GM19025 (cell line): ENCODE data around the gene CSNK2A3.

Source experiments
- ATAC-seq: cut with Tn5 transposase; IDR thresholded peaks from one replicate; pipeline ENCODE4 v1.9.1; 2021; ENCODE audit warnings: mild to moderate bottlenecking, low read depth, moderate library complexity; ENCODE audit not compliant: unreplicated experiment

The CSNK2A3 gene

DNA sequence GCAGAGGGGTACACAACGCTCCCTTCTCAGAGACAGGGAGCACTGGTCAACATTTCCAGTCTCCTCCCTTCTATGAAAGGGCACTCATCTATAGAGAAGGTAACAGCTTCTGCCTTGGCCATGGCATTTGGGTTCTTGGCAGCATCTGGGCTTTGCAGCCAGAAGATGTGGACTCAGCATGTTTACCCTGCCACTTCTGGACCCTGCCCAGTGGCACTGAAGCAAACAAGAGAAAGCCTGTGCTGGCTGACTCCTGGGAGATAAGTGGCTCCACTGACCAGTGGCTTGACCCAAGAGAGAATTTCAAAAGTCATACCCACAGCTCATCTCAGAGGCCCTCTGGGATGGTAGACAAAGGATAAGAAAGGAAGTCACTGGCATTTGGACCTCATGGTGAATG is 8.0 kb downstream of the CSNK2A3 start:
- no peak for ATAC-seq

DNA sequence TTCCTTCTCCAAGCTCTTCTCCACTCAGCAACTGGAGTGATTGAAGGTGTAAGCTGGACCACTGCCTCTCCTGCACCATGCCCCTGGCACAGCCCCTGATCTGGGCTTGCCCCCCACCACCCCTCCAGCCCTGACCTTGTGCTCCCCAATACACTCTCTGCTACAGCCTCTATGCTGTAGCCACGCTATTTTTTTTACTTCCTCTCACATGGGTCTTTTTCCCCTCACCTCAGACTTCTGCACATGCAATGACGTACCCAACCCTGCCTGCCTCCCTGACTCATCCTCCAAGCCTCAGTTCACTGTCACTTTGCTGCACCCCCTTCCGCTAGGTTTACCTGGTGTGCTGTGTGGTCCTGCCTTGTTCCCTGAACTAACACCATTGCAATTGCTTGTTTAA is 9.0 kb downstream of the CSNK2A3 start:
- ATAC-seq = no peak

DNA sequence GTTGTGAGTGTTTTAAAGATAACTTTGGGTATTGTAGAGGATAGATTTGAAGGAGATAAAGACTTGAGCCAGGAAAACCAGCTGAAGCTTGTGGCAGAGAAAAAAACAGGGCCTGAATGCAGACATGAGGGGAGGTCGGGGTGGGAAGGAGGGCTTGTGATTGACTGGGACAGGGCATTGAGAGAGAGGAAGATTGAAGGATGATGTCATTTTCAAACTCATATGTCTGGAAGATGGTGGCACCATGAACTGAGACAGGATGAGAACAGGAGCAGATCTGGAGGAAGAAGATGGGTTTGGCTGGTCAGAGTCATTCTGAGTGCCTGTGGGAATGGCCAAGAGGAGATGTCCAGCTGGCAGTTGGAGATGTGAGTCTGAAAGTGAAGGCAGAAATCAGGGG is 14.7 kb downstream of the CSNK2A3 start:
- no peak for ATAC-seq

DNA sequence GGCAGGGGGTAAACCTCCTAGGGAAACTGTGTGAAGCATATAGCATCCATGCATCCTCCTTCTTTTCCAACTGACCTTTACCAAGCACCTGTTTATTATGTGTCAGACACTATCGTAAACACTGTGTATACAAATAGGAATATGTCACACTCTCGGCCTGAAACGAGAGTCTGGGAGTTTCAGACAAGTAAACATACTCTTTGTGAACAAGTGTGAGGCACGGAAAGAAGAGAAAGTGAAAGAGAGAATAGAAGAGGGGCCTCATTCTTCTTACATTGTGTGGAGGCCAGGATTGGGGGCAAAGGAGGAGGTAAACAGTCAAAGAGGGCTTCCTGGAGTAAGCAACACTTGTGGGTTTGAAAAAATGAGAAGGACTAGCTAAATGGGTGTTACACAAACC is 16.4 kb downstream of the CSNK2A3 start:
- ATAC-seq = no peak

DNA sequence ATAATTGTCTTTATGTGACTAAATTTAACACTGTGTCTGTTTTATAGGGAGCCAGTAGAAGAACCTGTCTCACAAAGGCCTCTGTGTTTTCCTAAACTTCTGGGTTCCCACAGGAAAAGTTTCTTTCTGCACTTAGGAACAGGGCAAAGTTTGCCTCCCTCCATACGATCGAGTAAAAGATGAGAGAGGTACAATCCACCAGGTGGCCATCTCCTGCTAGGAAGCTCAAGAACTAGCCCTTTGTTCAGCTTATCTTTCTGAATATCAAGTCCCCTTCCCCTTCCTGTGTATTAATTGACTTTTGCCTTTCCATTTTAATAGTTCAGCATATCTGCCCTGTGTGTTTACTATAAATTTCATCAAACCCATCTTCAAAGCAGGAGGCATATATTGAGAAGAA is 18.0 kb downstream of the CSNK2A3 start:
- ATAC-seq = no peak

DNA sequence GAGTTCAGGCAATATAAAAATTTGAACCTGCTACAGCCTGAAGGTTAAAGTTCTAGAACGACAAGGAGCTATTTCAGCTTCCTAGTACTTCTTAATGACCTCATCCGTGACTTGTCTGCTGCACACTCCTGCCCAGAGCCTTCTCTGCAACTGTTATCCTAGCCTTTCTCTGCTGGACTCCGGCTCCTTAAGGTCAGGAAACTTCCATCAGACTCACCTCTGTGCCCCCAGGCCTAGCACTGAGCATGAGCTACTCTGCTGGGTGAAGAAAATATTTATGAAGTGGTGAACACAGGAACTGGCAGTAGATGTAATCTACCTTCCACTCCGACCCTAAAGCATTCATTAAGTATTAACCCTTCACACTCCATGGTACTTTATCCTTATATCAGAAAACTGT is 18.4 kb downstream of the CSNK2A3 start:
- ATAC-seq = no peak

DNA sequence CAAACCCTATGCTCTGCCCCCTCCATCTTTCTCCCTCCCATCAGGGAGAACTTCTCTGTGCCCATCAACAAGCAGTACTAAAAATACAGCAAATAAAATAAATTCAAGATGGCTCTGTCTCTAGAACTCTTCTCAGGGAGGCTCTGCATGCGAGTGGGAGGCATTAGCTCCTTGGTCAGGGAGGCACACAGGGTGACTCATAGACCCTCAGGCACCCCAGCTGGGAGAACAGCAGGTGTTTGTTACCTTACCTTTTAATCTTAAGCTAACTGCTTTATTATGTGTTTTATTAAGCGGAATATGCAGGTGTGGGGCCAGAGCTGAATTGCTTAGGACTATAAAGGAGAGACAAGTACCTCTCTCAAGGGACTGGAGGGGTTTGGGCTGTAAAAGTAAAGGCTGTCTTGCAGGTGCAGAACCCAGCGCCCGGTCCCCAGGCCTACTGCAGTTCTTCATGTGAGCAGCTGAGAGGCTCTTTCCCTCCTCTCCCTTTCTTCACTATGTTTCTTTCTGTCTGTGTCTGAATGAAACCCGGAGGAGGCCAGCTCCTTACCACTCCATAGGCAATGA is 20.8 kb downstream of the CSNK2A3 start:
- no peak for ATAC-seq

DNA sequence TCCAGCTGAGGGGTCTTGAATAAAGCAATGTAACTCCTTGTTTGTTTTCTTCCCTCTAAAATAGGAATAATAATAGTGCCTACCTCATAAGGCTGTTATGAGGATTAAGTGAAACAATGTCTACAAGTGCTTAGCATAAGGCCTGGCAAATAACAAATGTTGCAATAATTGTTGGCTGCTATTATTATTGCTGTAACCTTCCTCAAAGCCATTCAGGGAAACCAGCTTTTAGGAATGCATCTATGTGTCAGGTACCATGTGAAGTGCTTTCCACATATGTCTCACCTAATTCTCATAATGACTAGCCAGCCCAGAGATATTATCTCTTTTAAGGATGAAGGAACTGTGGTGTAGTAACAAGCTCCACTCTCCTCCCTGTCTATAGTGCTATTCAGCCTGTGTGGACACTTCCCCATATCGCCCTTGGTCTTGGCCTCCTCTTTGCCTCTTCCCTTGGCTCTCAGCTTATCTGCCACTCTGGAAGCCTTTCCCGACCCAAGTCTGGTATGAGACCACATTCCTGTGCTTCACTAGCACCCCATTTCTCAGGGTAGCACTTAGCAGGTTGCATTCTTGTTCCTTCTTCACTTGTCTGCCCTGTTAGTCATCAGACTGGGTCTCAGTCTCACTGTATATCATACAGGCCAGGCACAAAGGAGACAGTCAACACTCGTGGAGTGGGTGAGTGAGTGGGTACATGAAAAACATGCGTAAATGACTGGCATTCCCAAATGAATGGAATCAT is 23.8 kb downstream of the CSNK2A3 start:
- no peak for ATAC-seq

DNA sequence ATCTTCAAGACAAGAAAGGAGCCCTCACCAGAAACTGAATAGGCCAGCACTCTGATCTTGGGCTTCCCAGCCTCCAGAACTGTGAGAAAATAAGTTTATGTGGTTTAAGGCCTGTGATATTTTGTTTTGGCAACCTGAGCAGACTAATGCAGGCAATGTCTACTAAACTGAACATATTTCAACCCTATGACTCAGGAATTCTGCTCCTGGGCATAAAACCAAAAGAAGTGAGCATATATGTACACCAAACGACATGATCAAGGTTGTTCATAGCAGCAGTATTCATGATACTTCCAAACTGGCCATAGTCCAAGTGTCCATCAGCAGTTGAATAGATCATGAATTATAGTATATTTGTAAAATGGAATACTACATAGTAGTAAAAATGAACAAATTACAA is 29.0 kb downstream of the CSNK2A3 start:
- no peak for ATAC-seq

DNA sequence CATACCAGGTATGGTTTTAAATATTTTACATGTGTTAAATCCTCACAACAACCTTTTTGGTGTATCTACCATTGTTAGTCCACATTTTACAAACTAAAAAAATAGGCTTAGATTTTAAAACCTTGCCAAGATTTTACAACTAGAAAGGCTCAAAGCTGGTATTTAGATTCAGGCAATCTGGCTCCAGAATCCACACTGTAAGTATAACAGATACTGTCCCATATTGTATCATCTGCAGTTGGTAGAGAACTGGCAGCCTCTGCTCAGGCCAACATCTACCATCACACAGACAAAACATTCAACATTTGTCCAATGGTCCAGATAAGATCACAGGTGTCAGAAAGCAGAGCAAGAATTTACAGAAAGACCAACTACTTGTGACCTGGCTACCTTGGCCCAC is 30.9 kb downstream of the CSNK2A3 start:
- ATAC-seq = no peak

DNA sequence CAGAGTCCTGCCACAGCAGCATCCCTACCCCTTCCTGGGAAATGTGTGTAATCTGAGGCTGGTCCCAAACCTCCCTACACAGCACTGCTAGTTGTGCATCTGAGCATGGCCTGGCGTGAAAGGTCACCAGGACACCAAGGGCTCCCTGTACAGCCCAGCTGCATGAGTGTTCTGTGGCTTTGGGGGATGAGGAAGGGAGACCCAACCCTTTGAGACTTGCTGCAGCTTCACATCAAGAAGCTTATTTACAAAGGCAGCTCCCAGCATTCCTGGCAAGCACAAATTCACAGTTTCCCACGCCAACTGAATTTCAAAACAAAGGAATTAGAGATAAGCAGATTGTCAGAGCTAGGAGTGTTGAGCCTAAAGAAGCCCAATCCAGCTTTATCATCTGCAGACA is 32.2 kb downstream of the CSNK2A3 start:
- ATAC-seq = no peak

DNA sequence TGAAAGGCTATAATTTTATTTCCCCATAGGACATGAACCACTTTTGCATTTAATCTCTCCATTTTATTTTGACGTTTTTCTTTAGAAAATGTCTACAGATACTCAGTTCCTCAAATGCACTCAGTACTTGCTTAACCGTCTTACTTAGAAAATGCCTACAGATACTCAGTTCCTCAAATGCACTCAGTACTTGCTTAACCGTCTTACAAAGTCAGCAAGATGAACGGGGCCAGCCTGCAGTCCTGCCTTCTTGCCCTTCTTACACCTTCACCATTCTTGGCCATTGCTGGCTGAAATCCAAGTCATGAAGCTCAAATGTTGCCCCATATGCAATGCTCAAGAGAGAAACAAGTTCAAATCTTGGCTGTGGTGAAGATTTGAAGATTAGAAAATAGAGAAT is 34.1 kb downstream of the CSNK2A3 start:
- no peak for ATAC-seq

DNA sequence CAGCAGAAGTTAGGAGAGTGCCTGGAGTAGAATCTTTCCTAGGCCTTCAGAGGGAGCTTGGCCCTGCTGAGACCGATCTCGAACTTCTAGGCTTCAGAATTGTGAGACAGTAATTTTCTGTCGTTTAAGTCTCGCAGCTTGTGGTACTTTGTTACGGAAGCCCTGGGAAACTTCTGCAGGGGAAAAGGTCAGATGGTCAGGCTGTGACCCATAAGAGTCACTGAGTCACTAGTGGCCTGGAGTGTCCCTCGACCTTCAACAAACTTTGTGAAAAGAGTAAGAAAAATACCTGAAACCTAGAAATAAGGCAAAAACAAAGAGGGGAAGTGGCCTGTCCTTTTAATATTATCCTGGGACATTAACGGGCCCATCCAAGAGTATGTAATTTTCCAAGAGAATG is 34.6 kb downstream of the CSNK2A3 start:
- no peak for ATAC-seq

DNA sequence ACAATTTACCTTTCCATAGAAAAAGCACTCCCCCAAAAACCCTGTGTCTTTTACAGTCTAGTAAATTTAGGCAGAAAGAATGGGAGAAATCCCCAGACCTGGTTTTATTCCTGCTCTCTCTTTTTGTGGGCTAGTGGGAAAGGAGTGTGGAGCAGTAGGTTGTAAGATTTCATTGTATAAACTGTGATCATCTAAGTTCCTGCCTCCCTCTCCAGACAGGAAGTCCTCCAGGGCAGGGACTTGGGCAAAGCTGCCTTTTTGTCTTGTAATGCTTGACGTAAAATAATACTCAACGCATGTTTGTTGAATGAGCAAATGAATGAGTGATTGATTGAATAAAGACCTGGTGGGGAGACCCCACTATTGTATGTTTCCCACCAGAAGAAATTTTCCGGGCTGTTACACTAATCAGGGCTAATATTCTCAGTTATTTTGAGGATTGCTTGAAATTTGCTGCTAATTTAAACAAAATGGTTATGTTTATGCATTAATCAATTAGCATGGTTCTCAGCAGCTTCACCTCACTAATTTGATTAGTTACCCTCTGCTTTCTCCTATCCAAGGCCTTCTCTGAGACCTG is 36.3 kb downstream of the CSNK2A3 start:
- no peak for ATAC-seq

DNA sequence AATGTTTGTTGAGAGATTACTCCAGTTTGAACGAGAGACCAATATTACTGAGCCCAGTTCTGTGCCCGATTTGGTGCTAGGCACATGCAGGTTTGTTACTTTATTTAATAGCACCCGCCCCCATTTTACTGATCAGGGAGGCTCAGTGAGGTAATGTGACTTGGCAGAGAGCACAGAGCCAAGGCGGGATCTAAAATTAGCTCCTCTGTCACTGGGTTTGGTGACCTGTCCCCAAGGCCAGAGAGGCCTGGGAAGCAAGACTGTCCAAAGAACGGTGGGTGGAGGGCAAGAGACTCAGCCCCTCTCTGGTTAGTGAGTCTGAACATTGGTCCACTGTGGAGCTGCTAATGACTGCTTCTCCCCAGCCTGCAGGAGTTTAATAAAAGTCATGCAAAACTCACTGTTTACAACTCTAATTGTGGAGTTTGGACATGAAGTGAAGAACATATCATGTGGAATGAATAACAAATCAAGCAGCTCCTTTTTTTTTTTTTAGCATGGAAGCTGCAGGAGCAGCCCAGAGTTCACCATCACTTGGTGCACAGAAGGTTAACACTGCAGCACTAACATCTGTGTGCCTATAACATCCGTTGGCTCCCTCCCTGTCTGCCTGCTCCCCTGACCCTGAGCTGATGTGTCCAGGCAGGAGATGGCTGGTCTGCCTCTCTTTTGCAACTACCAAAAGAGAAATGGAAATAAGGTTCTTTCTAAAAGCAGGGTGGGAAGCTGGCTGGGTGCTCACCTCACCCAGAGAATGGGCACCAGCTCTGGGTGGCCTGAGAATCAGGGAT is 39.0 kb downstream of the CSNK2A3 start:
- ATAC-seq = no peak

DNA sequence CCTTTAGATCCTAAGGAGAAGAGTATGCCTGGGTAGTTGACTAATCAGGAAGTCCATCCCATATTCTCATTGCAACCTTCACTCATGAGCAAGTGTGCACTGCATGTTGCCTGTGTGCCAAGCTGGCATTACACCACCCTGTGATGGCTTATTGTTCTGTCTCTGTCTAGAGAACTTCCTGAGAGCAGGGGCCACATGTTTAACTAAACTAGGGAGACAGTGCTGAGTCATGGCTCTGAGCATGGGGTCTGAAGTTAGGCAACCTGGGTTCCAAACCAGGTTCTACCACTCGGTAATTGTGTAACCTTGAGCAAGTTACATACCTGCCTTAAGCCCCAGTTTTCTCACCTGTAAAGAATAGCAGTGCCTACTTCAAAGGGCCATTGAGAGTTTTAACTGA is 39.6 kb downstream of the CSNK2A3 start:
- no peak for ATAC-seq

DNA sequence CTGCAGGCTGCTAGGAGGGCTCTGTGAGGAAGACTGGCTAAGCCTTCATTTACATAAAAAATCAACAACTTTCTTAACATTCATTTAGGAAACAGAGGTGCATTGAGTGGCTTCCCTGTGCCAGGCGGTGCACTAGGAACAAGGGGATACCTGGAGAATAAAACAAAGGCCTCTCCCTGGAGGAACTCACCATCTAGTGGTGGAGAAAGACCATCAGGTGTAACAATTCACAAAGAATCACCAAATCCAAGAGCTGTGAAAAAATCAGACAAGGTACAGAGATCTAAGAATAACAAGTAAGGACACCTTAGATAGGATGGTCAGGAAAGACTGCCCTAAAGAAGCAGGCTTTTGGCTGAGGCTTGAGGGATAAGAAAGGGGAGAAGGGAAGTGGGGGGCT is 40.3 kb downstream of the CSNK2A3 start:
- ATAC-seq = no peak

DNA sequence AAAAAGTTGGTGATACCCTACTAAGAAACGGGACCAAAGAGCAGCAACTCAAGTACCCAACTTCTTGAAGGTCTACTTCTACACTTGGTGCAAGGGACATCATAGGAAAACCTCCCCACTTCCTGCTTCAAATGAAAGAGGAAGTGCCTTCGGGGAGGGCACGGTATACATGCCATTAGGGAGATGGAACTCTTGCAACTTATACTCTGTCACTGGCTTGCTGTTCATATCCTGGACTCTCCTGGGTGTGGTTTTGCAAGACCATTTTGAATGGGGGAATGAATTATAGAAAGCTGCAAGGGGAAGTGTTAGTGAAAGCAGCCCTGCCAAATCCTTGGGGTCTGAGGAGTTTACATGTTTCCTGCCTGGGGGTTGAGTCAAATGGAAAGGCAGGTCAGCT is 41.9 kb downstream of the CSNK2A3 start:
- no peak for ATAC-seq

DNA sequence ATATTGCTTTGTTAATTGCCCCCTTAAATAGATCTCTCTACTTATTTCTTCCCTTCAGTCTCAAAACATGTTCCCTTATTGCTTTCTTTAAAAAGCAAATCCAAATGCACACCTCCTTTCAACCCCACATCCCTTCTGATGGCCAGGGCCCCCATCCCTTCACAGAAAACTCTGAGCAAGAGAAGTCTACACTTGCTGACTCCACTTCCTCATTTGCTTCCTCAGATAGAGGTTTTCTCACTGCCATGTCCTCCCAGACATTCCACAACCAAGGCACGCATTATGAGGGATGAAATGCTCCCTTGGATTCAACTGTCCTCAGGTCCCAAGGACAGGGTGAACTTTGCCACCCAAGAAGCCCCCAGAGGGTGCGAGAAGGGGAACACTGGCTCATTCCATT is 43.1 kb downstream of the CSNK2A3 start:
- ATAC-seq = no peak

DNA sequence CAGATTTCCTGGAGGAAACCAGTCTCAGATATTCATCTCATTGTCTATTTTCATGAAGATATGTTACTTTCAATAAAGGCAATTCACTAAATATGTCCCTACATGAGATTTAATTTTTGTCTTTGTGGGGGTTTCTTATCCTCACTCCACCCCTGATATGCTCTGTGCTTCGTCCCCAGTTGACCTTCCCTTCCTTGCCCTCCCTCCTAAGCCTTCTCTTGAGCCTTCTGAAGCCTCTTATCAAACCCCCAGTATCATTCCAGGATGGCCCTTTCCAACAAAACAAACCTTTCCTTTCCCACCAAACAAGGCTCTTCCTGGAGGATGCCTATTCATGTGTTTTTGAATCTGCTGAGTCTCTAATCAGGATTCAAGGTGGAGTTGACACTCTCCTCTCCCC is 44.8 kb downstream of the CSNK2A3 start:
- ATAC-seq = no peak

DNA sequence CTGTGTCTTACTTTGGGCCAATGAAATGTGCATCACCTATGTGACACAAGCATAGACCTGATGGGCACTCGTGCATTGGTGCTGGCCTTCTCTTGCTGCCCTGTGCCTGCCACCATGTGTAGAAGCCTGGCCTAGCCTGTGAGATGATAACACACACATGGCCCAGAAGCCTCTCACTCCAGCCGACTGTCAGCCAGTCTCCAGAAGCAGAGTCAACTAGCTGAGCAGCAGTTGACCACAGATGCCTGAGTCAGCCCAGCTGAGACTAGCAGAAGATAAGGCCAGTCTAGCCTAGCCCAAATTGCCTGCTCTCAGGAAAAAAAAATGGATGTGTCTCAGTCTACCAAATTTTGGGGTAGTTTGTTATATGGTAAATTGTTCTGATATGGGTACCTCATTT is 46.2 kb downstream of the CSNK2A3 start:
- no peak for ATAC-seq

DNA sequence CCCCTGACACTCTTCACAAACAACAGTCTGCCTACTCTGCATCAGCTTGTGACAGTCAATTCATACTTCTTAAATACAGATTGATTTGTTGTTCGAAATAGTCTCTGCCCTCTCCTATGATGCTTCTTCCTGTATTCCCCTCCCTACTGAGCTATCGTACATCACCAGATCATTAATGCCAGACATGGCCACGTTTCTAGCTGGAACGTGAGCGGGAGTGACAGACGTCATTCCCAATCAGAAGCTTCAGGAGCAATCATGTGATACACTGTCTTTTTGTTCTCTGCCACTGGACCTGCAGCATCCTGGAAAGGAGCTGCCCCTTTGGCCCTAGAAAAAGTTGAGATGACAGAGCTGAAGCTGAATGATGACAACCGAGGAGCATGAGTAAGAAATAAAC is 48.5 kb downstream of the CSNK2A3 start:
- no peak for ATAC-seq
